ENCODE results near the gene CNTN4. TPM values are rescaled to one million over a fixed set of nuclear protein-coding genes. Genes with fewer than 3 reads are reported as not detected.

Gene CNTN4
- total RNA-seq, 1 experiment from 2014 or later: 1.6 TPM

GRCh38 chr3:2993736-2994135 lies 895.1 kb downstream of the CNTN4 start:
- no peak overlapping the region for H3K4ac ChIP-seq (ENCODE audit: low read depth, low read length)
- WGBS (ENCODE audit: extremely low coverage, insufficient read length, low lambda C conversion rate): no CpG with 5 or more reads among the region's 1 CpG
- H4K8ac ChIP-seq (replicated peaks; ENCODE audit: insufficient read length, low read depth, low read length): no peak overlapping the region
- H4K20me1 ChIP-seq (ENCODE audit: control insufficient read depth, insufficient read depth, insufficient read length): no peaks in the 10 kb centered on the region
- H3K27ac ChIP-seq (ENCODE audit: insufficient read length, low read depth, low read length): no peak overlapping the region
- no peaks in the 10 kb centered on the region for H3K79me2 ChIP-seq (ENCODE audit: insufficient read depth, low read length)
- H2BK12ac ChIP-seq (ENCODE audit: insufficient read length, low read depth, low read length): no peak overlapping the region
- H3K9me3 ChIP-seq (ENCODE audit: control insufficient read depth, low read depth, low read length): no peaks in the 10 kb centered on the region
- H3K9me3 Mint-ChIP-seq: no peaks in the 10 kb centered on the region
- no peak for DNase-seq
- H3K4me1 Mint-ChIP-seq: peaks cover 11 to 17% of the 10 kb centered on the region in 2 experiments; a peak in 3 of 4 replicates
- H3K4me2 ChIP-seq (ENCODE audit: insufficient read depth, insufficient read length, low read length): no peak overlapping the region
- H3K23me2 ChIP-seq (ENCODE audit: insufficient read length, low read depth, low read length, poor library complexity, severe bottlenecking): no peaks in the 10 kb centered on the region
- no peaks in the 10 kb centered on the region for H3K36me3 Mint-ChIP-seq (ENCODE audit: insufficient read depth in 1 of 3, low read depth in 3 of 3)
- no peak overlapping the region for H3T11ph ChIP-seq (ENCODE audit: low read length)
- H3K27ac Mint-ChIP-seq: no peak overlapping the region; a peak in 1 of 7 replicates
- H3K18ac ChIP-seq (ENCODE audit: insufficient read length, low read depth, low read length): no peak overlapping the region
- H4K5ac ChIP-seq (ENCODE audit: insufficient read length, low read depth, low read length): no peak overlapping the region
- H2BK5ac ChIP-seq (ENCODE audit: insufficient read length, low read length): no peak overlapping the region
- no peak overlapping the region for H3K9ac ChIP-seq (ENCODE audit: extremely low read depth, insufficient read length, low read length)
- no peak overlapping the region for H2BK120ac ChIP-seq (ENCODE audit: low read depth, low read length, poor library complexity, severe bottlenecking)
- H2BK20ac ChIP-seq (ENCODE audit: low read depth, low read length, poor library complexity, severe bottlenecking): no peak overlapping the region
- no peaks in the 10 kb centered on the region; the same call in 1 of the 2 replicates for H3K4me1 ChIP-seq (ENCODE audit: insufficient read depth, low read length)
- TF ChIP-seq CTCF (conservative IDR thresholded peaks at IDR 0.05): no peak
- peaks cover 2% of the 10 kb centered on the region; the same call in 1 of the 2 replicates for H3K27me3 Mint-ChIP-seq (ENCODE audit: low read depth)
- H2BK15ac ChIP-seq (ENCODE audit: low read depth, low read length): no peak overlapping the region
- H3K14ac ChIP-seq (ENCODE audit: insufficient read depth, low read length): no peak overlapping the region
- H3K23ac ChIP-seq (ENCODE audit: insufficient read length, low read depth, low read length): no peak overlapping the region
- H3K79me1 ChIP-seq (ENCODE audit: insufficient read depth, low read depth, low read length, poor library complexity, severe bottlenecking): no peaks in the 10 kb centered on the region
- H2AK5ac ChIP-seq (ENCODE audit: insufficient read length, low read length): no peak overlapping the region
- no peak overlapping the region for H3K56ac ChIP-seq (ENCODE audit: insufficient read length, low read depth, low read length)
- no peak overlapping the region for H4K91ac ChIP-seq (ENCODE audit: insufficient read length, low read depth, low read length)
- no peaks in the 10 kb centered on the region for H3K27me3 ChIP-seq (ENCODE audit: insufficient read depth, low read length)
- no peak overlapping the region for H2AFZ ChIP-seq (ENCODE audit: low read length)
- H3K4me3 Mint-ChIP-seq: no peak overlapping the region

Data from H9 (cell line).